ENCODE measurements around the gene VSTM1. TPM values are rescaled to one million over a fixed set of nuclear protein-coding genes. Genes with fewer than 3 reads are reported as not detected.

The VSTM1 gene
- total and polyA plus RNA-seq, 4 donors, result 1.4 to 4.5 (median 3.6) TPM; not detected in 1

GRCh38 chr19:54010474-54010873, 53.2 kb downstream of the VSTM1 start:
- Histone ChIP-seq H3K9ac (ENCODE audit: insufficient read depth in 1 of 2, low read length in 2 of 2) (no peak overlapping the region), H3K36me3 (ENCODE audit: control insufficient read depth in 4 of 4, insufficient read depth in 4 of 4, low read length in 4 of 4) (no peaks in the 10 kb centered on the region), H3K27ac (ENCODE audit: low read depth in 1 of 2, low read length in 1 of 2) (no peak overlapping the region), H3K27me3 (ENCODE audit: control insufficient read depth in 3 of 3, insufficient read depth in 3 of 3, low read length in 2 of 3) (peaks cover 2 to 18% (median 2%) of the 10 kb centered on the region in 3 donors), H3K4me3 (no peak overlapping the region), H3K9me3 (ENCODE audit: control insufficient read depth in 4 of 4, insufficient read depth in 3 of 4, low read length in 3 of 4) (peaks cover 0 to 4% (median 0%) of the 10 kb centered on the region in 4 donors), H3K4me1 (ENCODE audit: control insufficient read depth in 5 of 5, insufficient read depth in 5 of 5, low read length in 5 of 5) (no peaks in the 10 kb centered on the region)
- WGBS, 2 donors, result 85 to 94% methylated on average over 6 of the region's 6 CpGs
- ATAC-seq (ENCODE audit: insufficient read depth, low FRiP score), result no peak
- no peak for DNase-seq
- TF ChIP-seq CTCF (IDR thresholded peaks at IDR 0.05; ENCODE audit: control extremely low read depth, extremely low read depth), result no peak

GRCh38 chr19:54009440-54009839, 54.3 kb downstream of the VSTM1 start:
- WGBS, 2 donors, result 82 to 88% methylated on average over 8 of the region's 8 CpGs
- no peaks in the 10 kb centered on the region for H3K9me3 ChIP-seq (ENCODE audit: control insufficient read depth in 4 of 4, insufficient read depth in 3 of 4, low read length in 3 of 4)
- no peak overlapping the region for H3K4me3 ChIP-seq
- H3K36me3 ChIP-seq (ENCODE audit: control insufficient read depth in 4 of 4, insufficient read depth in 4 of 4, low read length in 4 of 4), result no peaks in the 10 kb centered on the region
- H3K9ac ChIP-seq (ENCODE audit: insufficient read depth in 1 of 2, low read length in 2 of 2), result no peak overlapping the region
- DNase-seq (no peak), ATAC-seq (ENCODE audit: insufficient read depth, low FRiP score) (no peak)
- no peaks in the 10 kb centered on the region for H3K4me1 ChIP-seq (ENCODE audit: control insufficient read depth in 5 of 5, insufficient read depth in 5 of 5, low read length in 5 of 5)
- TF ChIP-seq CTCF (IDR thresholded peaks at IDR 0.05; ENCODE audit: control extremely low read depth, extremely low read depth), result no peak
- peaks cover 2 to 12% (median 4%) of the 10 kb centered on the region in 3 donors for H3K27me3 ChIP-seq (ENCODE audit: control insufficient read depth in 3 of 3, insufficient read depth in 3 of 3, low read length in 2 of 3)
- H3K27ac ChIP-seq (ENCODE audit: low read depth in 1 of 2, low read length in 1 of 2), result no peak overlapping the region

- Histone ChIP-seq H3K27ac (ENCODE audit: low read depth in 1 of 2, low read length in 1 of 2) (no peak overlapping the region), H3K36me3 (ENCODE audit: control insufficient read depth in 4 of 4, insufficient read depth in 4 of 4, low read length in 4 of 4) (no peaks in the 10 kb centered on the region), H3K4me3 (no peak overlapping the region), H3K9me3 (ENCODE audit: control insufficient read depth in 4 of 4, insufficient read depth in 3 of 4, low read length in 3 of 4) (peaks cover 0 to 5% (median 0%) of the 10 kb centered on the region in 4 donors), H3K4me1 (ENCODE audit: control insufficient read depth in 5 of 5, insufficient read depth in 5 of 5, low read length in 5 of 5) (no peaks in the 10 kb centered on the region), H3K9ac (ENCODE audit: insufficient read depth in 1 of 2, low read length in 2 of 2) (no peak overlapping the region), H3K27me3 (ENCODE audit: control insufficient read depth in 3 of 3, insufficient read depth in 3 of 3, low read length in 2 of 3) (peaks cover 0 to 26% (median 10%) of the 10 kb centered on the region in 3 donors)
- no peak for TF ChIP-seq CTCF (IDR thresholded peaks at IDR 0.05; ENCODE audit: control extremely low read depth, extremely low read depth)
- no peak for DNase-seq
- ATAC-seq (ENCODE audit: insufficient read depth, low FRiP score), result no peak
- WGBS, 2 donors, result 70 to 71% methylated on average over 10 of the region's 10 CpGs
These were observed 61.0 kb downstream of the VSTM1 start for GRCh38 chr19:54002495-54003315.
